GM12874 (cell line): ENCODE results near the gene FBXO10.

Experiments used
- TF ChIP-seq, protein P1 (sequence below): IDR thresholded peaks from 2 replicates; pipeline ENCODE4 v1.5.1; 2011; ENCODE audit warnings: low read depth, mild to moderate bottlenecking, control low read depth, low read length, moderate library complexity; ENCODE audit not compliant: insufficient read depth

FBXO10 gene

DNA sequence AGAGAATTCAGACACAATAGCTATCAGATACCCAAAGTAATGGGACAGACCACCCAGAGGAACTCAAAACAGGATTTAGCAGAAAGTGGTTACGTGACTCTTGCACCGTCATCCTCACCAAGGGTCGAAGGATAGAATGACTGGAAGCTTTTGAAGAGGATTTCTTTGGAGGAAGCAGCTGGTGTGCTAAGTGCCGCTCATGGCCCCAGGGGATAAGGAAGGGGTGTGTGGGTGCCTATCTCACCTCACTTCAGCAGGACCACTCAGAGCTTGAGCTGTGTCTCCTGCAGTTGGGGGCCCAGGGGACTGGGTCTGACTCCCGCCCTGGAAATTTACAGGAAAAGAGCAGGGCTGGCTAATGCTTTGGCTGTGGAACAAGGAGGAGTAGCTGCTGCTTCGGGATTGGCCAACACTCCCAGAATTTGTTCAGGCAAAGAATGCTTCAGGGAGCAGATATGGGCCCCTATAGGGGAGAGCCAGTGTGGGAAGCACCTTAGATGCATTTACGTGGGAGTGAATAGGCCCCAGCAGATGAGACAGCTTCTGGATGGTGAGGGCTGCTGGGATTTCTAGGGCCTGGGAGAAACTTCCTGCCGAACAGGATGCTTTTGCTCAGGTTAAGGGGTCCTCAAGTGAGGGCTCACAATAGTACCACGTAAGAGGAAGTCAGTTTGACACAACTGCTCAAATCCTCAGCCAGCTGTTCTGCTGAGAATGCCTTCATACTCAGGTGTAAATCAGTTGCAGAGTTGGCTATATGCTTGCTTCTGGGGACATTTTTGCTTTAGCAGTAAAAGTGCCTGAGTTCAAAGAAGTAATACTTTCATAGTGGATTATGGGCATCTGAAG lies 45.3 kb upstream of the FBXO10 start:
- TF ChIP-seq, protein P1, sequence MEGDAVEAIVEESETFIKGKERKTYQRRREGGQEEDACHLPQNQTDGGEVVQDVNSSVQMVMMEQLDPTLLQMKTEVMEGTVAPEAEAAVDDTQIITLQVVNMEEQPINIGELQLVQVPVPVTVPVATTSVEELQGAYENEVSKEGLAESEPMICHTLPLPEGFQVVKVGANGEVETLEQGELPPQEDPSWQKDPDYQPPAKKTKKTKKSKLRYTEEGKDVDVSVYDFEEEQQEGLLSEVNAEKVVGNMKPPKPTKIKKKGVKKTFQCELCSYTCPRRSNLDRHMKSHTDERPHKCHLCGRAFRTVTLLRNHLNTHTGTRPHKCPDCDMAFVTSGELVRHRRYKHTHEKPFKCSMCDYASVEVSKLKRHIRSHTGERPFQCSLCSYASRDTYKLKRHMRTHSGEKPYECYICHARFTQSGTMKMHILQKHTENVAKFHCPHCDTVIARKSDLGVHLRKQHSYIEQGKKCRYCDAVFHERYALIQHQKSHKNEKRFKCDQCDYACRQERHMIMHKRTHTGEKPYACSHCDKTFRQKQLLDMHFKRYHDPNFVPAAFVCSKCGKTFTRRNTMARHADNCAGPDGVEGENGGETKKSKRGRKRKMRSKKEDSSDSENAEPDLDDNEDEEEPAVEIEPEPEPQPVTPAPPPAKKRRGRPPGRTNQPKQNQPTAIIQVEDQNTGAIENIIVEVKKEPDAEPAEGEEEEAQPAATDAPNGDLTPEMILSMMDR = no peak

DNA sequence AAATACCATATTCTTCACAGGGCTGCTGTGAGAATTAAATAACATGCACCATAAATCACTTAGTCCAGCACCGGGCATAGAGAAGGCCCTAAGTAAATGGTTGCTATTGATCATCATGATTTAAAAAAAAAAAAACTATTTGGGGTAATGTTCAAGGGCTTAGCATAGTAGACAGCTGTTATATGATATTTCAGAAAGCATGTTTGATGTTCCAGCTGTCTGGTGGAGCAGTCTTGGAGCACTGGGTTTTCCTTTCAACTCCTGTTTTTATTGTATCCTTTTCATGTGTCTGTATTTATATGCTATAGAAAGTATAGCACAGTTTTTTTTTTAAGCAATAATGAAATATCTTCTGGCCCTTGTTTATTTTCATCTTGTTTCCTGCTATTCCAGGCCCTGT lies 44.2 kb upstream of the FBXO10 start:
- TF ChIP-seq, protein P1 = no peak

DNA sequence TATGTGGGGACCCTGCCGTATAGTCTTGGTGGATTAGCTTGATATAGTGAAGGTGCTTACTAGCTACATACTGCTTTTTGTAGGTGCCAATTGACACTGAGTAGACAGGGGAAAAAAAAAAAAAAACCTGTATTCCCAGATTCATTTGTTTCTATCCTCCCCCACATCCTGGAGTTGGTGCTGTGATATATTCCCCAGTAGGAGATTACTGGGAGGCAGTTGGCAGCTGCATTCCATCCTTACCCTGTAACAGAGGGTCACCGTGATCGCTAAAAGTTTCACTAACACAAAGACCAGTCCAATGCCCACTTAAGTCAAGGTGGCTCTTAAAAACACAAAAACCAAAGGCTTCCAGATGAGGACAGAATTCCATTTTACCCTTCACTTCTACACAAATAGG lies 43.6 kb upstream of the FBXO10 start:
- TF ChIP-seq, protein P1 = no peak

DNA sequence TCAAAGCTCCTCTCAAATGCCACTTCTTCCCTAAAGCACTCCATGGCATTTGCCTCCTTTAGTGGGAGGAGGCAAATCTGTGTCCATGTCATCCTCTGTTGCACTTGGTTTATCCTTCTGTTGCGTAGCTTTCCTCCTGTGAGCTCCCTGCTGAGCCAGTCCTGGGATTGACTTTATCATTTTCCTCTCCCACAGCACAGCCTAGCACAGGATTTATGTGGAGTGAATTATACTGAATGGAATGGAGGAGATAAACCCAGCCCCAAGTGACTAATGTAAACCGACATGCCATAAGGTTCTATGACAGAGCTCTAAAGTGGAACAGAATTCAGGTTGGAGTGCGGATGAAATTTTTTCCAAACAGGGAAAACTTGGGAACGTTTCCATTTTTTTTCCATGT lies 42.6 kb upstream of the FBXO10 start:
- TF ChIP-seq, protein P1 = no peak

GRCh38 chr9:37617832-37618231 lies 41.7 kb upstream of the FBXO10 start:
- TF ChIP-seq, protein P1 = no peak

- TF ChIP-seq, protein P1 = no peak
These were observed 41.0 kb upstream of the FBXO10 start for GRCh38 chr9:37617161-37617560.

GRCh38 chr9:37611961-37612360 lies 35.8 kb upstream of the FBXO10 start:
- TF ChIP-seq, protein P1 = no peak
